PFSK-1 (cell line): ENCODE data around the gene TIGAR.

Experiments used
- FOXP2 ChIP-seq: optimal IDR thresholded peaks from 2 replicates; pipeline ENCODE3; 2011; ENCODE audit warnings: borderline replicate concordance, control low read depth, inconsistent platforms; ENCODE audit not compliant: insufficient read depth; ENCODE audit errors: extremely low read length, extremely low read depth
- POLR2AphosphoS5 ChIP-seq: IDR thresholded peaks from 2 replicates; pipeline ENCODE4 v1.6.1; 2012; ENCODE audit warnings: low read depth, mild to moderate bottlenecking, control low read depth, low read length, moderate library complexity
- REST ChIP-seq, 2 experiments: IDR thresholded peaks; 2 replicates each; pipeline versions ENCODE4 v1.6.1 to v1.8.0; 2011 to 2012; ENCODE audit warnings: low read depth in 2 of 2, low read length in 2 of 2, control low read depth in 1 of 2, inconsistent platforms in 1 of 2, mild to moderate bottlenecking in 1 of 2, moderate library complexity in 1 of 2; ENCODE audit not compliant: insufficient read depth in 1 of 2
- SIN3A ChIP-seq: IDR thresholded peaks from 2 replicates; pipeline ENCODE4 v1.6.1; 2012; ENCODE audit warnings: mild to moderate bottlenecking, low read length, moderate library complexity, borderline replicate concordance; ENCODE audit not compliant: insufficient read depth
- TAF1 ChIP-seq: IDR thresholded peaks from 2 replicates; pipeline ENCODE4 v1.6.1; 2012; ENCODE audit warnings: low read length, control low read depth, borderline replicate concordance; ENCODE audit not compliant: insufficient read depth

The TIGAR gene

GRCh38 chr12:4311776-4312175 is 9.2 kb upstream of the TIGAR start:
- TF ChIP-seq REST (IDR thresholded peaks at IDR 0.05; ENCODE audit: insufficient read depth in 1 of 2, low read depth in 2 of 2, low read length in 2 of 2) = no peak
- TF ChIP-seq TAF1 = no peak
- no peak for TF ChIP-seq FOXP2
- TF ChIP-seq SIN3A = no peak
- TF ChIP-seq POLR2AphosphoS5 = no peak

- TF ChIP-seq REST (IDR thresholded peaks at IDR 0.05; ENCODE audit: insufficient read depth in 1 of 2, low read depth in 2 of 2, low read length in 2 of 2) (no peak), POLR2AphosphoS5 (no peak), SIN3A (no peak), TAF1 (no peak), FOXP2 (no peak)
Measured at GRCh38 chr12:4312251-4312650, 8.8 kb upstream of the TIGAR start.

- TF ChIP-seq REST (IDR thresholded peaks at IDR 0.05; ENCODE audit: insufficient read depth in 1 of 2, low read depth in 2 of 2, low read length in 2 of 2) (0 out of 4 replicates have a peak, but pooled peaks of 1 of the 2 experiments have one; percentile 51), FOXP2 (no peak), POLR2AphosphoS5 (no peak), TAF1 (no peak), SIN3A (no peak; the same call in 1 of the 2 replicates)
Measured at GRCh38 chr12:4320497-4320852, 538 bp upstream of the TIGAR start.

- TF ChIP-seq SIN3A (no peak), FOXP2 (no peak), POLR2AphosphoS5 (no peak), TAF1 (no peak), REST (IDR thresholded peaks at IDR 0.05; ENCODE audit: insufficient read depth in 1 of 2, low read depth in 2 of 2, low read length in 2 of 2) (no peak)
Measured at GRCh38 chr12:4322726-4323125, 1.7 kb downstream of the TIGAR start.

- no peak for TF ChIP-seq SIN3A
- TF ChIP-seq REST (IDR thresholded peaks at IDR 0.05; ENCODE audit: insufficient read depth in 1 of 2, low read depth in 2 of 2, low read length in 2 of 2) = no peak
- TF ChIP-seq TAF1 = no peak
- no peak for TF ChIP-seq POLR2AphosphoS5
- TF ChIP-seq FOXP2 = no peak
Measured at GRCh38 chr12:4323396-4323795, 2.4 kb downstream of the TIGAR start.
